HG02588 (cell line): ENCODE results near the gene TDRD10.

ENCODE experiments used
- ATAC-seq: cut with Tn5 transposase; IDR thresholded peaks from one replicate; pipeline ENCODE4 v1.9.1; 2021; ENCODE audit warnings: mild to moderate bottlenecking, moderate library complexity; ENCODE audit not compliant: unreplicated experiment

TDRD10 gene

DNA sequence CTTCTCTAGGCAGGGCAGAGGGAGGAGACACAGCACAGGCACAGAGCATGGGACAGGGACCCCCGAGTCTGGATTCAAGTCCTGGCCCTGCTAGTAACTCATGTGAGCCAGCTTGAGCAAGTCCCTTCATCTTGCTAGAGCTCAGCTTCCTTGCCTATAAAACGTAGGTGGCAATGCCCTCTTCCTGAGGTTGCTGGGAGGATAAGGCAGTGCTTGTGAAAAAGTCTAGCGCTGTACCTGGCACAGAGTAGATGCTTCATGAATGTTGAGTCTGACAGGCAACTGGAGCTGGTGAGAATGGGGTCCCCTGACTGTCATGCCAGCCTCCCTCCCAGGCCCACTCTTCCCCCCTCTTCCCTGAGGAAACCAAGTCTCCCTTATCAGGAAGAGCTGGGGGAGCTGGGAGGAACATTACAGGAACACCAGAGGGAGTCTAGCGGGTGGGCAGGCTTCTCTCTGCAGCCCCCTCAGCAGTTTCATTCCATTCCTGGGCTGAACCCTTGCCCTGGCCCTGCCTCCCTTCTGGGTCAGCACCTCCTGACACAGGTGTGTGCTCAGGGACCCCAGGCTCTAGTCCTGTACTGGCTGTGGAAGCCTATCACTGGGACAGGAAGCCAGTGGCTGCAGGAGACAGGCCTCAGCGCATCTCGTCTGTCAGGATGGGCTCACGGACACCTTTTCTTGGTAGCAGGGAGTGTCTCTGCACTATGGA is 75.5 kb downstream of the TDRD10 start:
- ATAC-seq, result no peak

DNA sequence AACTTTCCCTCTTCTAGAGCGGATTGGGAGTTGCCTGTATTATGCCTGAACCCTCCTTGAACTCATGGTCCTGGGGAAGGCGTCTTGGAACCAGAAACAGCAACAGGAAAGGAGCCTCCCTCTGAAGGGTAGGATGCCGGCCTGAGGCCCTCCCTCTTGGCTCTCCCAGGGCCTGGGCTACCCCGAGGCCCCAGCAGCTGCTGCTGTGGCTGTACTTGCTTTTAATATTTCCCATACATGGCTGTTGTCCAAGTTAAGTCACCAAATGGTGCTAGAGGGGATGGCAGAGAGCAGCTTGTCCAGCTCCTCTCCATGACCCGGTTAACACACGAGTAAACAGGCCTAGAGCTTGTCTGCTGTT is 76.0 kb downstream of the TDRD10 start:
- ATAC-seq, result no peak

DNA sequence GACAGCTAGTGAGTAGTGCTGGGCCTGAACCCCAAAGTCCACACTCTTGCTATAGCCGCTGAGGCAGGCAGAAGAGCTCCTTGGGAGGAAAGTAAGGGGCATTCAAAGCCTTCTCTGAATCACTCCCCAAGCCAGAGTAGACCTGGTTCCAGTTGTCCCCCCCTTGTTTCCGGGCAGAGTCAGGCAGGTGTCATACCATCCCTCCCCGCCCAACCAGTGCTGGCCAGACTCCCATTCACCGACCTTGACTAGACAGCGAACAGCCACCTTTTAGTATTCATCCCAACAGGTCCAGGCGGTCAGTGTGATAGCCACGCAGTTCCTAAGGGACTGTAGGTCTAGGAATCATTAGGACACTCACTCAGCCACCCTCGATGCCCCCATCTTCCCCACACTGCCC is 77.4 kb downstream of the TDRD10 start:
- no peak for ATAC-seq

DNA sequence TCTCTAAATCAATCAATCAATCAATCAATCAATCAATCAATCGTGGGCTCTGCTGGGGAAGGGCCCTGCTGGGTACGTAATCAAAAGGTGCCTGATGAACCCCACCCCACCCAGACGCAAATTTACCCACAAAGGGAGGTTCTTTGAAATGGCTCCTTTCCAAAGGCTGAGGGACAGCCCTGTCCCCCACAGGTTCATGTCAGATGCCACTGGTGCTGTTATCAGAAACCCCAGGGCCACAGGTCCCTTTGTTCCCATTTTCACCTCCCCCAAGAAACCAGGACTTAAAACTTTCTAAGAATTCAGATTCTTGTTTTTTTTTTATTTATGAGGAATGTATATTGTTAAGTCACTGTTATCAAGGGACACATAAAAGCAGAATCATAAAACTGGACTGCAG is 79.7 kb downstream of the TDRD10 start:
- no peak for ATAC-seq

DNA sequence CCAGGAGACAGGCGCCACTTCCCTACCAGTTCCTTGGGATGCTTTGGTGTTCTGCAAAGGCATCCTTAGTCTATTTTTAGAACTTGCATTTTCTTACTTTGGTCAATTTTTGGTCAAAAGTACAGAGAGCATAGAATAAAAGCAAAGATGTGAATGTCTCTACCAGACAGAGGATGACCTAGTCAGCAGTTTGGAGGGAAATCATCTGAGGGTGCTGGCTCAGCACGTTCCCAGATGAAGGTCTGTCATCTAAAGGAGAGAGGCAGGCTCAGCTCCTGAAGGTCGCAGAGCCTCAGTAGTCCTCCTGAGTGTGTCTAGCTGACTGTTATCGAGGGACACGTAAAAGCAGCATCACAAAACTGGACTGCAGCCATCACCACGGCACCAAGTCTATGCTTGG is 80.9 kb downstream of the TDRD10 start:
- ATAC-seq, result no peak

DNA sequence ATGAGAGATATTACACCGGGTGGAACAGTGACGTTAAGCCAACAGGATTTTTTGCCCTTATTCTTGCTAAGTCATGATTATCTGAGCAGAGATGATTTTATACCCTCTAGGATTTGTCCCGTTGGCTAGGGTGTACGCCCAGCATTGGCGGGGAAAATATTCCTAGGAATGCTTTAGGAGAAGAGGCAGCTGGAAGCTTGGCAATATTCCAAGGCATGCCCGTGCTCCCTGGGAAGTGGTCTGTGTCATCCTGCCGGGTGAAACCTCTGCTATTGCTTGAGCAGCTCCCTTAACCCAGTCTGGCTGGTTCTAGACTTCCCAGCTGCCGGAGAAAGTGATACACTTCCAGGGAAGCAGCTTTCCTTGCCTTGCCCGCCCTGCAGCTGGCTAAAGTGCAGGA is 81.8 kb downstream of the TDRD10 start:
- ATAC-seq, result no peak

DNA sequence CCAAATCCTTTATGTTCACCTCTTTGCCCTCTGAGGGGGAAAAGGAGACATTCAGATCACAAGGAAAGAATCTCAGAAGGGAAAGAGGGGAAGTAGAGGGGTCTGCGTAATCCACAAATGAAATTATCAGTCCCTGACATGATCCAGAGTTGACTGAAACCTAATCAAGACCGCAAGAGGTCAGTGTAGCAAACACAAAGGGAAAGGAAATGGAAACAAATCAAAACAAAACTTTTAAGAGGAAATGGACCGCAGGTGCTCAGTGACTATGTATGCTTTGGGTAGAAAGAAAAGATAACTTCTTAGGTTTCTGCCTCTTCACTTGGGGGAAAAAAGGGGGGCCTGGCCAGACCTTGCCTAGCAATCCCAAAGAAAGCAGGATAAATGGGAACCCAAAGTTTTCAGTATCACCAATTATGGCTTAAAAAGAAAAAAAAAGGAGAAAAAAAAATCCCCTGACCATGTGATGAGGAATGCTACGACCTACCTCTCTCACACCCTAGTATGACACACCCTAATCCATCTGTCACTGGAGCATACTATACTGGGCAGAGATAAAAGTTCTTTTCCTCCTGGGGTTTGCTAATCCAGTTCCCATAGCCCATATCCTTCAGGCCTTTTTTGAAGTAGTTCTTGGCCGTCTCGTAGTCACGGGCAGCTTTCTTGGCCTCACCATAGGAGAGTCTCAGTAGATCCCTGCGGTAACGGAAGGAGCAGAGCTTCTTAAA is 82.4 kb downstream of the TDRD10 start:
- no peak for ATAC-seq

DNA sequence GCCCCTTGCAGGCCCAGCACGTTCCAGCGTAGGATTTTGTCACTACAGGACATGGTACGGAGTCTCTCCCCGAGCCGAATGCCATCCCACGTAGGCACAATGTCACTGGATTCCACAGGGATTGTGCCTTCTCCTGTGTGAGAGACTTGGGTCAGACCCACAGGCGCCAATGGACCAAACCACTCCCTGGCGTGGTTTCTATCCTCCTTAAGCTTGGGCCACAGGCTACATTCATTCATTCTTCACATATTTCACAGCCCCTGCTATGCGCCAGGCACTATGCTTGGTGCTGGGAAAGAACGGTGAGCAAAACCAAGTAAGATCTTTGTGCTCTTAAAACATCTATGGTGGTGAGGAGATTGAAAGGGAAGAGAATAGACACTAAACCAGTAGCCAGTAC is 84.2 kb downstream of the TDRD10 start:
- ATAC-seq, result no peak

DNA sequence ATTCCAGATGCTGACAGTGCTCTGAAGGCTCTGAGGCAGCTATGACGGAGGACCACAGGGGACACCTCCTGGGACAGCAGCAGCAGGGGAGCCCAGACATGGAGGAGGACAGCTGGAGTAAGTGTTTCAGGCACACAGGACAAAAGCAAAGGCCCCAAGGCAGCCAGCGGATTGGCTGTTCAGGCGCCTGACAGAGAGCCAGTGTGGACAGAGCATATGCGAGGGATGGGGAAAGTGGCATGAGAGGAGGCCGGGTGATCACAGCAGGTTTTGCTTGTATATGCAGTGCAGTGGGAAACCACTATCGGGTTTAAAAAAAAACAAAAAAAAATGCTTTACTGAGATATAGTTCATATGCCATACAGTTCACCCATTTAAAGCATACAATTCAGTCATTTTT is 84.6 kb downstream of the TDRD10 start:
- ATAC-seq, result no peak

DNA sequence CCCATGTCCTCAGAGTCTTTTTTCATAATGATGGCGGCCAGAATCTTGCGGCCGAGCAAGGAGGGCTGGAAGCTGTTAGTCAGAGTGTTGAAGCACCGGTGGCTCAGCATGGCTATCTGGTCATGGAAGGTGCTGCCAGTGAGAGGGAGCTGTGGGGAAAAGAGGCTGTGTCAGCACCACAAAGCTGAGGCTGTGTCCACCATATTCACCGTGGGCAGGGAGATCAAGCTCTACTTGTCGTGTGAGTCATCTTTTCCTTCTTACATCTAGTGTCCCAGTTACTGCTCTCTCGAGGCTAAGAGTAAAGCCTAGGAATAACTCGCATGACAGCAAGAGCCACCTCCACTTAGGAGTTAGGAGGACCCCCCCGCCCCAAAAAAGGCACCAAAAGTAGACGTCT is 87.8 kb downstream of the TDRD10 start:
- ATAC-seq, result no peak

DNA sequence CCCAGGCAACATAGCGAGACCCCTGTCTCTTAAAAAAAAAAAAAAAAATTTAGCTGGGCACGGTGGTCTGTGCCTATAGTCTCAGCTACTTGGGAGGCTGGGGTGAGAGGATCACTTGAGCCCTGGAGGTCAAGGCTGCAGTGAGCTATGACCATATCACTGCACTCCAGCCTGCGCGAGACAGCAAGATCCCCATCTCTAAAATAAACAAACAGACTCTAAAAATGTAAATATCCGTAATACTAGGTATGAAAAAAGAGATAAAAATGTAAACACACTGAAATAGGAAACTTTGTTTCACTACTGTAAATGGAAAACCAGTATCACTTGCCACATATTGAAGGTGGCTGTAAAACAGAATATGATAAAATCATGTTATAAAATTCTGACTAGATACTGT is 88.7 kb downstream of the TDRD10 start:
- ATAC-seq, result no peak

DNA sequence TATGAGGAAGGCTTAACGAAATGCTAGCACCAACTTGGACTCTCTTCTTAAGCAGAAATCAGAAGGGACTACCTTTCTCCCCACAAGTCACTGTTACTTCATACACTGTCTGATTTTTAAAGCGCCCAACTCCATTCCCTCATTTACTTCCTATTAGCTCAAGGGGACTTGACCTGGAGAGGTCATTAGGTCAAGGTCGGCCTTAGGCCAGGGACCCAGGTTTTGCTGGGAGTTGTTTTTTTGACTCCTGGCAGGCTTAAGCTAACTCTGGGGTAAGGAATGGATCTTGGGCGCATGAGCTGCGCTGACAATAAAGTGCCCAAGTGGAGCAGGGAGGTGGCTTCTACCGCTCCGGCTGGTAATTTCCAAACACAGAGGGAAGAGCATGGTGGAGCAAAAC is 89.2 kb downstream of the TDRD10 start:
- ATAC-seq, result no peak

DNA sequence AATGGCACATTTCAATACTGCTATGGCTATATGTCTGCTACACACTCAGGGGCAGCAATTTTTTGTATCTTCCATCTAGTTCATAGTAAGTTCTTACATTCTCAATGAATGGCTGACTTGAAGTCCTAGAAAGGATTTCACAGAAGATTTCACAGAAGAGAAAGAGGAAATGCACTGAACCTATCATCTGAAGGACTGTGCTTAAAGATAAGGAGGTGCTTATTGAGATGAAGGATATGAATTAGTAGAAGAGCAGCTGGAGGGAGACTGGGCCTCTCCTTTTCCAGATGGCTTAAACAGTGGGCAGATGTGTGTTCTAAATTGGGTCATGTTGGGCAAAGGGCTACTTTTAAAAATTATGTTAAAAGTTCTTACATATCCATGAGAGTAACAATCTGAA is 91.4 kb downstream of the TDRD10 start:
- ATAC-seq, result no peak

DNA sequence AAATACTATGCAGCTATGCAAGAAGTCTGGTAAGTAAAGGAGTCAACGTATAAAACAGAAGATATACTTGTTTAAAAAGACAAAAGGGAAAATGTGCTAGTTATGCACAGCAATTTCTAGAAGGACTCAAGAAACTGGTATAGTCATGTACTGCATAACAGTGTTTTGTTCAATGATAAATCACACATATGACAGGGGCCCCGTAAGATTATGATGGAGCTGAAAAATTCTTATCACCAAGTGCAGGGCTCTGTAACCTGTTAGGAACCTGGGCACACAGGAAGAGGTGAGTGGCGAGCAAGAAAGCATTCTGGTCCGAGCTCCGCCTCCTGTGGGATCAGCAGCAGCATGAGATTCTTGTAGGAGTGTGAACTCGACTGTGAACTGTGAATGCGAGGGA is 92.8 kb downstream of the TDRD10 start:
- ATAC-seq, result no peak

DNA sequence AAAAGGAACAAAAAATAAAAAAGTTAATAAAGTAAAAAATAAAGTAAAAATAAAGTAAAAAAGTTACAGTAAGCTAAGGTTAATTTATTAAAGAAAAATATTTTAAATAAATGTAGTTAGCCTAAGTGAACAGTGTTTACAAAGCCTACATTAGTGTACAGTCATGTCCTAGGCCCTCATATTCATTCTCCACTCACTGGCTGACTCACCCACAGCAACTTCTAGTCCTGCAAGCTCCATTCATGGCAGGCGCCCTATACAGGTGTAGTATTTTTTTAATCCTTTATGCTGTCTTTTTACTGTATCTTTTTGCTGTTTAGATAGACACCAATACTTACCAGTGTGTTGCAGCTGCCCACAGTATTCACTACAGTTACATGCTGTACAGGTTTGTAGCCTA is 93.6 kb downstream of the TDRD10 start:
- no peak for ATAC-seq
